Trophoblast cell (in vitro differentiated cells and primary cell): ENCODE measurements around the gene CPN1.

ENCODE experiments used
- DNase-seq, 2 donors: peaks; one replicate each; pipeline ENCODE4 v3.0.0-alpha.2; 2016
- H2AFZ ChIP-seq: 2 replicates; pipeline ENCODE4 v1.6.1; 2013; ENCODE audit warnings: low read length, moderate library complexity, mild to moderate bottlenecking; ENCODE audit not compliant: insufficient read depth, poor library complexity
- H2AK5ac ChIP-seq: 2 replicates; pipeline ENCODE4 v1.6.1; 2013; ENCODE audit warnings: mild to moderate bottlenecking, low read length
- H2BK120ac ChIP-seq: 2 replicates; pipeline ENCODE4 v1.6.1; 2013; ENCODE audit warnings: low read length, mild to moderate bottlenecking, moderate library complexity; ENCODE audit not compliant: insufficient read depth, poor library complexity
- H2BK12ac ChIP-seq: 2 replicates; pipeline ENCODE4 v1.6.1; 2013; ENCODE audit warnings: mild to moderate bottlenecking, low read length, moderate library complexity
- H2BK5ac ChIP-seq: 2 replicates; pipeline ENCODE4 v1.6.1; 2013; ENCODE audit warnings: low read length, low read depth, moderate library complexity, mild to moderate bottlenecking; ENCODE audit not compliant: poor library complexity
- H3K14ac ChIP-seq: 2 replicates; pipeline ENCODE4 v1.6.1; 2013; ENCODE audit warnings: mild to moderate bottlenecking, low read length
- H3K18ac ChIP-seq: 2 replicates; pipeline ENCODE4 v1.6.1; 2013; ENCODE audit warnings: mild to moderate bottlenecking, low read length
- H3K23ac ChIP-seq: 2 replicates; pipeline ENCODE4 v1.6.1; 2013; ENCODE audit warnings: low read length
- H3K27ac ChIP-seq: 2 replicates; pipeline ENCODE4 v1.5.1; 2013; ENCODE audit warnings: low read depth, mild to moderate bottlenecking, inconsistent platforms, low read length, moderate library complexity
- H3K27me3 ChIP-seq: 2 replicates; pipeline ENCODE4 v1.6.1; 2013; ENCODE audit warnings: inconsistent platforms, mild to moderate bottlenecking, low read length, moderate library complexity; ENCODE audit not compliant: insufficient read depth
- H3K36me3 ChIP-seq, 2 experiments: 1 replicate in 1 of 2; 2 replicates in 1 of 2; pipeline ENCODE4 v1.6.1; 2013; ENCODE audit warnings: low read length in 2 of 2, mild to moderate bottlenecking in 2 of 2, moderate library complexity in 1 of 2; ENCODE audit not compliant: insufficient read depth in 2 of 2, control insufficient read depth in 1 of 2
- H3K4ac ChIP-seq: 2 replicates; pipeline ENCODE4 v1.6.1; 2013; ENCODE audit warnings: low read depth, mild to moderate bottlenecking, low read length, moderate library complexity
- H3K4me1 ChIP-seq, 2 experiments: 1 replicate in 1 of 2; 2 replicates in 1 of 2; pipeline ENCODE4 v1.6.1; 2013; ENCODE audit warnings: low read length in 2 of 2, mild to moderate bottlenecking in 2 of 2, moderate library complexity in 1 of 2; ENCODE audit not compliant: insufficient read depth in 2 of 2, control insufficient read depth in 1 of 2
- H3K4me2 ChIP-seq: 2 replicates; pipeline ENCODE4 v1.6.1; 2013; ENCODE audit warnings: inconsistent platforms, mild to moderate bottlenecking, low read length, moderate library complexity
- H3K4me3 ChIP-seq: 2 replicates; pipeline ENCODE4 v1.5.1; 2013; ENCODE audit warnings: mild to moderate bottlenecking, low read depth, low read length, inconsistent platforms
- H3K79me1 ChIP-seq: one replicate; pipeline ENCODE4 v1.6.1; 2013; ENCODE audit warnings: low read length
- H3K79me2 ChIP-seq: 2 replicates; pipeline ENCODE4 v1.6.1; 2013; ENCODE audit warnings: low read length, mild to moderate bottlenecking; ENCODE audit not compliant: control insufficient read depth, insufficient read depth, poor library complexity
- H3K9ac ChIP-seq: 2 replicates; pipeline ENCODE4 v1.6.1; 2013; ENCODE audit warnings: mild to moderate bottlenecking, low read length
- H3K9me3 ChIP-seq: 2 replicates; pipeline ENCODE4 v1.6.1; 2013; ENCODE audit warnings: low read depth, mild to moderate bottlenecking, control low read depth, inconsistent platforms, low read length; ENCODE audit not compliant: insufficient read depth
- H4K12ac ChIP-seq: 2 replicates; pipeline ENCODE4 v1.6.1; 2013; ENCODE audit warnings: low read depth, mild to moderate bottlenecking, low read length, moderate library complexity
- H4K8ac ChIP-seq: 2 replicates; pipeline ENCODE4 v1.6.1; 2013; ENCODE audit warnings: low read depth, mild to moderate bottlenecking, low read length, moderate library complexity
- H4K91ac ChIP-seq: one replicate; pipeline ENCODE4 v1.6.1; 2013; ENCODE audit warnings: low read depth, mild to moderate bottlenecking, low read length, moderate library complexity
- WGBS: extraction: QIAGEN DNeasy Blood & Tissue Kit; methylation state at CpG from one replicate; pipeline ENCODE4 v1.1.7; 2013; ENCODE audit warnings: missing lambda C conversion rate; ENCODE audit not compliant: insufficient read length, insufficient coverage; ENCODE audit errors: extremely low coverage; 5-methylcytosine and 5-hydroxymethylcytosine counted together

CPN1 gene

DNA sequence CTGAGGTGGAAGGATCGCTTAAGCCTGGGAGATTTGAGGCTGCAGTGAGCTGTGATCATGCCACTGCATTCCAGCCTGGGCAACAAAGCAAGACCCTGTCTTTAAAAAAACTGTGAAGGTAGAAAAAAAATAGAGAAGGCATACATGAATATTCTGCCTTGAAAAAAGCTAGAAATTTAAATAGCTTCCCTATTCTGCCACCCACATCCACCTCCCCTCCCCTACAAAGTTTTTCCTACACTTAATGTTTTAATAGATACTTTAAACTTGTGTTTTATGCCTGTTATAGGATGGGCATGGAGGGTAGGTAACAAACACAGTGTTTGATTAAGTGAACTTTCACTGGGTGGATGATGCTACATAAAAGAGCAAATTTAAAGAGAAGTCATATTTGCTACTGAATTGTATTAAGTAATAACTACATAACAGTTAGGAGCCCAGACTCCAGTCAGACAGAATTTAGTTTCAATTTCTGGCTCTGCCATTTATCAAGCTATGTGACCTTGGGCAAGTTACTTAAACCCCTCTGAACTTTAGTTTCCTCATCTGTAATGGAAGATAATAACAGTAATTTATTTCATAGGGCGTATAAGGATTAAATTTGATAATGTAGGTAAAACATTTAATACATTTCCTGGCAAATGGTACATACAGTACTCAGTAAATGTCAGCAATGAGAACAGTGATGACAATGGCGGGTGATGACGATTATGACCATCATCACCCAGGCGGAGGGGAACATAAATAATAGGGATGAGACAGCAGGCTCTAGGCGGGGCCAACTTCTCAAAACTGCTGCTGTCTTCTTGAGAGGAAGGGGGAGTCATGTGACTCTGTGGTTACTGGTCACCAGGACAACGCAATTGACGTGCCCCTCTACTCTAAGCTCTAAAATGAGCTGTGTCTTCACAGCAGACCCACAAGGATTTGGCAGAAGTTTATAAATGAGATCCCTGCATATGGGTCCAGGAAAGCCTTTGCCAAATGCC, 87.7 kb downstream of the CPN1 start:
- Histone ChIP-seq H3K27me3 (no peaks in the 10 kb centered on the region), H2AFZ (no peak overlapping the region), H3K9me3 (no peaks in the 10 kb centered on the region), H2BK12ac (peak overlapping the region; percentile 18), H3K4me2 (no peak overlapping the region), H3K18ac (peak overlapping the region; percentile 14), H2AK5ac (no peak overlapping the region), H3K23ac (no peak overlapping the region), H3K4me1 (peaks cover 7 to 10% of the 10 kb centered on the region in 2 experiments), H3K4me3 (no peak overlapping the region), H4K8ac (no peak overlapping the region), H3K14ac (no peak overlapping the region), H3K4ac (peak overlapping the region; percentile 84), H2BK5ac (no peak overlapping the region), H3K27ac (no peak overlapping the region), H3K36me3 (peaks cover 2% of the 10 kb centered on the region in 2 experiments), H2BK120ac (no peak overlapping the region), H4K91ac (no peak overlapping the region), H3K9ac (no peak overlapping the region), H4K12ac (no peak overlapping the region), H3K79me2 (peaks cover 5% of the 10 kb centered on the region), H3K79me1 (peaks cover 2% of the 10 kb centered on the region)
- no CpG with 5 or more reads among the region's 8 CpGs for WGBS
- peak; percentile 34 to 35 for DNase-seq
